Tibial artery (tissue), 4 donors: Measurements from ENCODE around the gene EML2.

Experiments
- DNase-seq, 2 donors: peaks; one replicate each; pipeline ENCODE4 v3.0.0-alpha.2; 2019
- H3K27ac ChIP-seq, 2 donors: fragments of 200-600 bp; sonication (generic) in 1 of 2; 1 replicate in 1 of 2; 2 replicates in 1 of 2; pipeline ENCODE4 v1.5.1; 2018 to 2019; ENCODE audit warnings: mild to moderate bottlenecking in 1 of 2
- H3K27me3 ChIP-seq, 2 donors: fragments of 200-600 bp; sonication (generic) in 1 of 2; one replicate each; pipeline versions ENCODE4 v1.5.1 to v1.6.0; 2016 to 2019
- H3K36me3 ChIP-seq, 3 donors: fragments of 200-600 bp; sonication (generic) in 2 of 3; one replicate each; pipeline ENCODE4 v1.5.1; 2016 to 2019; ENCODE audit warnings: mild to moderate bottlenecking in 2 of 3
- H3K4me1 ChIP-seq, 4 donors: fragments of 200-600 bp; sonication (generic) in 2 of 4; 1 replicate in 3 of 4; 2 replicates in 1 of 4; pipeline ENCODE4 v1.5.1; 2016 to 2019
- H3K4me3 ChIP-seq, 2 donors: fragments of 200-600 bp; sonication (generic) in 1 of 2; 1 replicate in 1 of 2; 2 replicates in 1 of 2; pipeline ENCODE4 v1.5.1; 2018 to 2019; ENCODE audit warnings: mild to moderate bottlenecking in 2 of 2
- H3K9me3 ChIP-seq, 3 donors: fragments of 200-600 bp; sonication (generic) in 1 of 3; one replicate each; pipeline ENCODE4 v1.5.1; 2016 to 2019
- intact Hi-C: fragments of 100-400 bp; cut with DNase I; formaldehyde crosslinking; loops from one replicate; pipeline ENCODE4 v1.15.0; 2023; ENCODE audit warnings: low total_unique reads
- TF ChIP-seq, protein P1 (sequence below), 2 experiments: fragments of 200-600 bp in 1 of 2; fragments of 450-650 bp in 1 of 2; IDR thresholded peaks; one replicate each; pipeline ENCODE4 v1.5.1; 2017 to 2019; ENCODE audit warnings: antibody characterized with exemption in 2 of 2, mild to moderate bottlenecking in 1 of 2, moderate library complexity in 1 of 2

Gene EML2

DNA sequence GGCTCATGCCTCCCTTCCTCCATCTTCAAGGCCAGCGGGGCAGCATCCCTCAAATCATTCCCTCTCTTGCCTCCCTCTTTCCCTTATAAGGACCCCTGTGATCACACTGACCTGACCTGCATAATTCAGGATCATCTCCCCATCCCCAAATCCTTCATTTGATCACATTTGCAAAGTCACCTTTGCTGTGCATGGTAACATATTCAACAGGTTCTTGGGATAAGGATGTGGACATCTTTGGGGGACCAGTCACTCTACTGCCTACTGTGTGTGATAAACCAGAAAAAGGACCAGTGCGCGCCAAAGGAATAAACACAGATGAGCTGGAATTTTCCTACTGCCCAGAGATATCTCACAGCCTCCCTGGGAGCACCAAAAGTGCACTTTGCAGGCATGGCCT, 62.5 kb downstream of the EML2 start:
- DNase-seq = no peak
- Histone ChIP-seq H3K27me3 (no peaks in the 10 kb centered on the region), H3K4me3 (no peak overlapping the region), H3K27ac (no peak overlapping the region), H3K9me3 (no peaks in the 10 kb centered on the region), H3K4me1 (no peaks in the 10 kb centered on the region), H3K36me3 (no peaks in the 10 kb centered on the region)
- intact Hi-C loops = no loop called here
- TF ChIP-seq, protein P1, sequence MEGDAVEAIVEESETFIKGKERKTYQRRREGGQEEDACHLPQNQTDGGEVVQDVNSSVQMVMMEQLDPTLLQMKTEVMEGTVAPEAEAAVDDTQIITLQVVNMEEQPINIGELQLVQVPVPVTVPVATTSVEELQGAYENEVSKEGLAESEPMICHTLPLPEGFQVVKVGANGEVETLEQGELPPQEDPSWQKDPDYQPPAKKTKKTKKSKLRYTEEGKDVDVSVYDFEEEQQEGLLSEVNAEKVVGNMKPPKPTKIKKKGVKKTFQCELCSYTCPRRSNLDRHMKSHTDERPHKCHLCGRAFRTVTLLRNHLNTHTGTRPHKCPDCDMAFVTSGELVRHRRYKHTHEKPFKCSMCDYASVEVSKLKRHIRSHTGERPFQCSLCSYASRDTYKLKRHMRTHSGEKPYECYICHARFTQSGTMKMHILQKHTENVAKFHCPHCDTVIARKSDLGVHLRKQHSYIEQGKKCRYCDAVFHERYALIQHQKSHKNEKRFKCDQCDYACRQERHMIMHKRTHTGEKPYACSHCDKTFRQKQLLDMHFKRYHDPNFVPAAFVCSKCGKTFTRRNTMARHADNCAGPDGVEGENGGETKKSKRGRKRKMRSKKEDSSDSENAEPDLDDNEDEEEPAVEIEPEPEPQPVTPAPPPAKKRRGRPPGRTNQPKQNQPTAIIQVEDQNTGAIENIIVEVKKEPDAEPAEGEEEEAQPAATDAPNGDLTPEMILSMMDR (IDR thresholded peaks at IDR 0.05) = no peak

DNA sequence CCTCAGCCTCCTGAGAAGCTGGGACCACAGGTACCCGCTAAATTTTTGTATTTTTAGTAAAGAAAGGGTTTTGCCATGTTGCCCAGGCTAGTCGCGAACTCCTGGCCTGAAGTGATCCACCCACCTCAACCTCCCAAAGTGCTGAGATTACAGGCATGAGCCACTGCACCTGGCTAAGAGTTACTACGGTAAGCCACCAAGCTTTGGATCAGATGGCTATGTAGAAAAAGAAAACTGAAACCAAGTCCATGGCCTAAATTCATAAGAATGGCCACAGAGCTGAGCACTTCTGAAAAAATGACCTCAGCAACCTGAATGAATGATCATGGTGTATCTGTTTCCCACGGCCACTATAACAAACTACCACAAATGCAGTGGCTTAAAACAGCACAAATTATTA, 64.0 kb downstream of the EML2 start:
- Histone ChIP-seq H3K27me3 (no peaks in the 10 kb centered on the region), H3K36me3 (no peaks in the 10 kb centered on the region), H3K27ac (no peak overlapping the region), H3K4me3 (no peak overlapping the region), H3K9me3 (no peaks in the 10 kb centered on the region), H3K4me1 (no peaks in the 10 kb centered on the region)
- intact Hi-C loops = no loop called here
- TF ChIP-seq, protein P1 (IDR thresholded peaks at IDR 0.05) = no peak
- no peak for DNase-seq

DNA sequence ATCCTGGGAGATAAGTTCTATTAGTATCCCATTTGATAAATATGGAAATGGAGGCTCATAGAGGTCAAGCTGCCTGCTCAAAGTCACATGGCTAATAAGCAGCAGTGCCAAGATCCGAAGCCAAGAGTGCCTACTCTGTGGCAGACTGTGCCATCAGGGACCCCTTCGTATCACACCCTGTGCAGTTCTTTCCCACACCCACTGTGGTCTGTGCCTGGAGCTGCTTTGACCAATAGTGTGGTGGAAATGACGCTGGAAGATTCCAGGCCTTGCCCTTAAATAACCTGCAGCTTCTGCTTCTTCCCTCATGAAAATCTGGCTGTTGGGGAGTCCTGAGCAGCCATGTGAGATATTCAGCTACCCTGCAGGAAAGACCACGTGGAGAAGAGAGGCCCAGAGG, 64.7 kb downstream of the EML2 start:
- TF ChIP-seq, protein P1 (IDR thresholded peaks at IDR 0.05) = no peak
- H3K9me3 ChIP-seq = no peaks in the 10 kb centered on the region
- no peak overlapping the region for H3K4me3 ChIP-seq
- no peaks in the 10 kb centered on the region for H3K27me3 ChIP-seq
- intact Hi-C loops = no loop called here
- H3K4me1 ChIP-seq = no peaks in the 10 kb centered on the region
- no peaks in the 10 kb centered on the region for H3K36me3 ChIP-seq
- no peak for DNase-seq
- no peak overlapping the region for H3K27ac ChIP-seq

DNA sequence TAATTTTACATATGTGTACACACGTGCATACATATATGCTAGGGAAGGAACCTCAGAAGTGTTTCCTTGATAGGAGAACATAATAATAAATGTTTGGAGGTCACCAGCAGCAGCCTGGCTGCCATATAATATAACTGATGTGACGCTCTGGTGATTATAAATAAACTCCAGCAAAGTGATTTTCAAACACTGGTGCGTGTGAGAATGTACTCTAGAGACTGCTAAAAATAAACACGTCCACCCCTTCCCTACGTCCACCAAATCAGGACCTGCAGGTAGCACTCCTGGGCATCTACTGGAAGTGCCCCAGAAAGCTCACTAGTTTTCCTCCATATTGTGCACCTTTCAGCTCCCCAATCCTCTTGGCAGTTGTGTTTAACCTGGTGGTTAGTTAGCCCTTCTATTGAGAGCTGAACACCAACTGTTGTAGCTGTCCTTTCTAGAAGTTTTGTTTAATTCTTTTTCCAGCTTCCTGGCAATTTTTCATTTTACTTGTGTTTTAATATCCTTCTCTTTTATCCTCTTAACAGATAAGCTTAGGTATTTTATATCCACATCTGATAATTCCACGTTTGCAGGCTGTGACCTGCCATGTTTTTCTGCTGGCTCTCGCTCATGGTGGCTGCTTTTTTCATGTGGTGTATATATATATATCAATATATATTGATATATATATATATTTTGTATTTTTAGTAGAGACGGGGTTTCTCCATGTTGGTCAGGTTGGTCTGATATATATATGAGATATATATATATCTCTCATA, 67.6 kb downstream of the EML2 start:
- Histone ChIP-seq H3K27ac (no peak overlapping the region), H3K27me3 (no peaks in the 10 kb centered on the region), H3K4me1 (no peaks in the 10 kb centered on the region), H3K4me3 (no peak overlapping the region), H3K36me3 (no peaks in the 10 kb centered on the region), H3K9me3 (no peaks in the 10 kb centered on the region)
- DNase-seq = no peak
- intact Hi-C loops = no loop called here
- TF ChIP-seq, protein P1 (IDR thresholded peaks at IDR 0.05) = no peak

DNA sequence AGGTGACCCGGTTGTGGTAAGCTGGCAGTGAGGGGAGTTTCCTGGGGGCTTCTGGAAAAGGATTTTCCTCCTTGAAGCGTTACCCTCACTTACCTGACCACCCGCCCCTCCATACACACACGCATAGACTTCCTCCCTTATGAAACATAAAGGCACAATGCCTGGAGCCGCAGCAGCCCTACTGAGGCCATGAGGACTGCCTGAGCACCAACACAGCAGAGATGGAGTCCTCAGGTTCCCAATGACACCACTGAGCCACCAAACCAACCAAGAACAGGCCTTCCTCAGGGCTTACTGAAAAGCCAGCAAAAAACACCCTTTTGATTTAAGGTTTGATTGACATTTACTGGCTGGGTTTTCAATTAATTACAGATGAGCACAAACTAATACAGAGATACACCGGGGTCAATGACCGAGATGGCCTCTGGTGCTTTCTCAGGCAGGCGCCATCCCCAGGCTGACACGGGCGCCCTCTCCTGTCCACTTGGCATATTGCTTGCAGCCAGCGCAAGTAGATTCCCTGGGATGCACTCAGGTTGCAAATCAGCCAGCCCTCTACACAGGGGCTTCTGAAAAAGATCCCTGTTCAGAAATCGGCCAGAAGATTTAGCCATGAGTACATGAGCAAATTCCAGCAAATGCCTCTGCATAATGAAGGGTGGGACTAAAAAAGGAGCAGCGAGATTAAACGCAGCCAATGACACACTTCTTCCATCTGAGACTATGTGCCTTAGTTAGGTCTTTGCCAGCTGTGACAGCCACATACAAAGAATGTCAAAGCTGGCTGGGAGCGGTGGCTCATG, 69.4 kb downstream of the EML2 start:
- Histone ChIP-seq H3K9me3 (no peaks in the 10 kb centered on the region), H3K27ac (no peak overlapping the region), H3K4me3 (no peak overlapping the region), H3K36me3 (no peaks in the 10 kb centered on the region), H3K27me3 (no peaks in the 10 kb centered on the region), H3K4me1 (no peaks in the 10 kb centered on the region)
- TF ChIP-seq, protein P1 (IDR thresholded peaks at IDR 0.05) = peak; percentile 42 to 53
- intact Hi-C loops = no loop called here
- no peak for DNase-seq
